Fibroblast of skin of back (primary cell): Measurements from ENCODE around the gene PHLDA2.

ENCODE experiments used
- DNase-seq: peaks from one replicate; pipeline ENCODE4 v3.0.0-alpha.2; 2013

The PHLDA2 gene

DNA sequence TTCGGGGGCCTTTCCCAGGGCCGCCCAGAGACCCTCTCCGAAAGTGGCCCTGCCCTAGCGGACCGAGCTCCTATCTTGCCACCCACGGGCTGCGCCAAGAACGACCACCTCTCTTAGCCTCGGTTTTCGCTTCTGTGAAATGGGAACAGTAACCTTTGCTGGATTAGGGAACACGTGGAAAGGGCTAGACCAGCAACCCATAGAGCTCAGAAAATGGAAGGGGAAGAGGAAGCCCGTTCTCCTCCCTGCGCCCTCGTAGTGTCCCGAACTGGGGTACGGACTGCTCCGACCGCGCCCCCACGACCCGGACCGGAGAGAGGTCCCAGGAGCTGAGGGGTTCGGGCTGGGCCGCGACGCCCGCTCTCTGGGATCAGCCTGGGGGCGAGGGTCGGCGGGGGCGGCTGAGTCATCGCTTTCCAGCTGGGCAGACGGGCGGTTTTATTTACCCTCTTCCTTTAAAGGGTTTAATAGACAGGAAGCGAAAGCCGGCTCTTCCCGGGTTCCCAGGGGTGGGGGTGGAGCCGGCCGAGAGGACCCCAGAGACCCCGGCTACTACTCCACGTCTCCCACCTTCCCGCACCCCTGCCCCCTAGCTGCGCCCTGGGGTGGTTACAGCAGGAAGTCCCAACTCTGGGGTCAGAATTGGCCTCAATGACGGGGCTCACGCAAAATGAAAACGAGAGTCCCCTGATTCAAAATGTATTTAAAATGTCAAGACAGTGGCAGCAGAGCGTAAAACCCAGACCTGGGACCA lies 907 bp upstream of the PHLDA2 start:
- DNase-seq = peak; percentile 77

DNA sequence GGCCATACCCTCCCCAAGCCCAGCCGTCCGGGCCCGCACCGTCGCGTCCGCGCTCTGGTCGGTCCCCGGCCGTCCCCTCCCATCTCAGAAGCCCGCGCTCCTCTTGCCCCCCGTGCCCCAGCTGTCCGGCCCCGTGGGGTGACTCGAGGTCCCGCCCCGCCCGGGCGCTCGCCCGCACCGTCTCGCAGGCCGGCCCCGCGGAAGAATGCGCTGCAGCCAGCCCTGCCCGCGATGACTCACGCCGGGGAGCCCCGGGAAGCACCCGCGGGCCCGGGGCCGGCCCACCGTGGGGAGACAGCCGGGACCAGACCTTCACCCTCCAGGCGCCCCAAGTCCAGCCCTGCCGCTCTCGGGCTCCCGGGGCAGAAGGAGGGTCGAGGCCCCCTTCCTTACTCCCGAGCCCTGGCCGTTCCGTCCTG lies 320 bp upstream of the PHLDA2 start:
- DNase-seq = peak; percentile 85

GRCh38 chr11:2927851-2928604 lies 1.2 kb downstream of the PHLDA2 start:
- peak; percentile 58 for DNase-seq

DNA sequence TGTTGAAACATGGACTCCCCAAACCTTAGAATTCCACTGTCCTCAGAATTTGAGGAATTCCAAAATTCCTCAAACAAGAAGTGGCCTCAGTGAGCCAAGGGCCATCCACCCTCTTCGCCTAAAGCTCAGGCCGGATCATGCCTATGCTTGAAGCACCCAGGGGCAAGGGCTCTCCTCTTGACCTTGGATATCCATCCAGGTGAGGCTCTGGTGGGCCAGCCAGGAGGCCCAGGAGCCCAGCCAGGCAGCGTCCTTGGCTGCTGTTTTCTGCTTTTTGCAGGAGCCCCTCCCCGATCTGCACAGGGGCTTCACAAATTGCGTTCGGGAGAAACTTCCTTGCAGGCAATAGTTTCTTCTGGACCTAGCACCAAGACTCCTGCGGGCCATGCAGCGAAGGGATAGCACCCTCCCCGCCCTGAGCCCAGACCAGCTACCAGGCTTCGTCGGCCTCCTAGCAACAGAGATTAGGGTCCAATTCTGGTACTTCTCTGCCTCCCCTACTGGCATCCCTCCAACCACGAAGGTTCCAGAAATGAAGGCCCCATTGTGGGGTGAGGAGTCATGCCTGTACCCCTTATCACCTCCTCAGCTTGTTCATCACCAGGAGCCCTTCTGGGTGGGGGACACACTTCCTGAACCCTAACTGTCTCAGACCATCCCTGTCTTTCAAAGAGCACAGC lies 2.0 kb downstream of the PHLDA2 start:
- DNase-seq = no peak

- no peak for DNase-seq
Measured at GRCh38 chr11:2926611-2927051, 2.6 kb downstream of the PHLDA2 start.

DNA sequence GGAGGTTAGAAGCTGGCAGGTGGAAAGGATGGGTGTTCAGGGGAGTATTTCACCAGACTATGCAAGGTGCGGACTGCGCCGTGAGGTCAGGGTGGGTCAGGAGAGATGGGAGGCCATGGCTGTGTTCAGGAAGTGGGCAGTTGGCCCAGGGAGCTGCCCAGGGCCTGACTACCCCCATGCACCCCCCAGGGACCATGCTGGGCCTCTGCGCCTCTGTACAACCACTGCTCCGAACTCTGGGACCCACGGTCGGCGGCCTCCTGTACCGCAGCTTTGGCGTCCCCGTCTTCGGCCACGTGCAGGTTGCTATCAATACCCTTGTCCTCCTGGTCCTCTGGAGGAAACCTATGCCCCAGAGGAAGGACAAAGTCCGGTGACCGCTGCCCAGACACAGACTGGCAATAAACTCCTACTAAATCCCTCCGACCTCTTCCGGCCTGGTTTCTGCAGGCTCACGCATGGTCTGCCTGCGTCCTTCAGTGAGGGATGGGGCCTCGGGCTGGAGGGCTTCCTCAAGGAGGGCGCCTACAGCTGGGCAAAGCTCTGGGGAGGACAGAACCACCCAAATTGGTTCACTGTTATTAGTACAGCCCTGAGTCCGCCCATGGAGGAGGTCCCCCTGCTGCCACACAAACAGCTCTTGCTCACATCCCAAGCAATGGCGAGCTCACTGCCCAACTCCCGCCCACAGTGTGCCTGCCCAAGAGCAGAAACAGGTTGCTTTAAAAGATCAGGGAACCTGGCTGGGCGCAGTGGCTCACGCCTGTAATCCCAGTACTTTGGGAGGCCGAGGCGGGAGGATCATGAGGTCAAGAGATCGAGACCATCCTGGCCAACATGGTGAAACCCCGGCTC lies 4.2 kb downstream of the PHLDA2 start:
- DNase-seq = no peak

DNA sequence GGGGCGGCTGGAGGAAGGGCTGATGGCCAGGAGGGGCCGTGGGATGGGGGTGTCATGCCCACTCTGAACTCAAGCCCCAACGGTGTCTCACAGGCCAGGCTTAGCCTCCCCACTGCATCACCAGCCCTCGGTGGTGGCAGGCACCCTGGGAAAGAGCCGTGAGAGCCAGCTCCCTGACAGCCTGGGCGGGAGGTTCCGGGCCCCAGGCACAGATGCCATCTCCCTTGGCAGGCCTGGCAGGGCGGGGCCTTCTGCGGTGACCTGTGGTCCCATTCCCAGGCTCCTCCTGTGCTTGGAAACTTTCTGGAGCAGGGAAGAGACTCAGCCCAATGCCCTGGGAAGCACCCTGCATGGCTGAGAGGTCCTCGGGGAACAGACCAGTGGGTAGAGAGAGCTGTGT lies 4.8 kb downstream of the PHLDA2 start:
- no peak for DNase-seq

- DNase-seq = no peak
Measured at GRCh38 chr11:2923446-2924375, 5.5 kb downstream of the PHLDA2 start.

DNA sequence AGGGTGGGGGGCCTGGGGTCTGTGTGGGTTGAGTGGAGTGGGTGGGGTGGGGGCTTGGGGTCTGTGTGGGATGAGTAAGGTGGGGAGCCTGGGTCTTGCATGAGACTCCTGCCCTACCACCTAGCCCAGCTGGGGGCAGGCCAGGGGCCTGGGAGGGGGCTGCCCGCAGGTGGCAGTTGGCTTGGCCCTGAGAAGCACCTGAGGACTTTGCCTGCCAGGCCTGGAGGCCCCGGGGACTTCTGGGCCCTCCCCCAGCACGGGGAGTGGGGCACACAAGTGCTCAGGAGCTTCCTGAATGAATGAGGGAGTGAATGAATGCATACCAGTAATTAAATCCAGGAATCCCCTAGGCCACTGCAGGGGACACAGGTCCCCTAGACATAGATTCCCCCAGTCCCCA lies 6.6 kb downstream of the PHLDA2 start:
- no peak for DNase-seq

DNA sequence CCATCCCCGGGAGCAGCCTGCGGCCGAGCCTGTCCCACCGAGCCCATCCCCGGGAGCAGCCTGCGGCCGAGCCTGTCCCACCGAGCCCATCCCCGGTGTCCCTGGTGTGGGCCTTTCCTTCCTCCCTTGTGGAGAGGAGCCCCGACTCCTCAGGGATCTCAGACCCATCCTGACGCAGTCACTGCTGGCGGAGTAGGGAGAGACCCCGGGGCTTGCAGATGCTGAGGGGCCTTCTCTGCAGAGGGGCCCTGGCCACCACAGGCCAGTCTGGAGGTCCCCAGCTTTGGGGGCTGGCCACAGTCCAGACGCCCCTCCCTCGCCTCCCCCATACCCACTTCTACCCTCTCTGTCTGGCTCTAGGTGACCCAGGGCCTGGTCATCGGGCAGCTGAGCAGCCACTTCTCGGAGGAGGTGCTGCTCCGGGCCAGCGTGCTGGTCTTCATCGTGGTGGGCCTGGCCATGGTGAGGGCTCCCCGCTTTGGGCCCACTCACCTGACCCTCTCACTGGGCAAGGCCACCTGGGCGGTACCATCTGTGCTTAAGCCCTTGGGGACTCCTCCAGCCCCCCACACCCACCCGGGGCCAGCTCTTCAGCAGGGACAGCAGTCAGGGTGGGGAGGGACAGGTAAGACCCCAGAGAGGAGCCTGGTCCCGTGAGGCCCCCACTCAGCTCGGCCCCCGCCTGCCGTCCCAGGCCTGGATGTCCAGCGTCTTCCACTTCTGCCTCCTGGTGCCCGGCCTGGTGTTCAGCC lies 7.3 kb downstream of the PHLDA2 start:
- DNase-seq = no peak

DNA sequence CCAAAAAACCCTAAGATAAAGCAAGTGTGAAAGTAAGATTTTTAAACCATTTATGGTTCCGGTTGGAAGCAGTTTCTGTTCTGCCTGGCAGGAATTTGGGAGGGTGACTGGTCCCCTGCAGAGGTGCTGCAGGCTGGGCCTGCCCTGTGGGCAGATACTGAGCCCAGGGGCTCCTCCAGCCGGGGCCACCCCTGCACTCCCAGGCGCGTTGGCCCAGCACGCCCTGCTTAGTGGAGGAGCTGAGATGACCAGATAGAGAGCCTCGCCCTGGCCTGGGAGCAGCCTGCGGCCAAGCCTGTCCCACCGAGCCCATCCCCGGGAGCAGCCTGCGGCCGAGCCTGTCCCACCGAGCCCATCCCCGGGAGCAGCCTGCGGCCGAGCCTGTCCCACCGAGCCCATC lies 8.0 kb downstream of the PHLDA2 start:
- no peak for DNase-seq

DNA sequence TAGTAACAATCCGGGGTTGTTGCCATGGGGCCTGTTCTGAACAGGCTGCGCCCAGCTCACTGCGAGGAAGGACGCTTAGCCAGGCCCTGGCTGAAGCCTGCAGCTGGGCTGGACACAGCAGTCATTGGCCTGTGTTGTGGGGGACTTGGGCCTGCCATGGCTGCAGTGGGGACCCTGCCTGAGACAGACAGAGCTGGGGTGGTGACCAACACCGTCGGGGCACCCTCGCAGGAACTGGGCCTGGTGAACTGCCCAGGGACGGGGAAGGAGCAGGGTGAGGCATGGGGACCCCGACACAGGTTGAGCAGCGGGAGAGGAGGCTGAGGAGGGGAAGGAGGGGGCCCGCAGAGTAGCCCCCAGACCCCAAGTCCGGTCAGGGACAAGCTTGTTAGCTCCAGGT lies 8.9 kb downstream of the PHLDA2 start:
- DNase-seq = no peak

DNA sequence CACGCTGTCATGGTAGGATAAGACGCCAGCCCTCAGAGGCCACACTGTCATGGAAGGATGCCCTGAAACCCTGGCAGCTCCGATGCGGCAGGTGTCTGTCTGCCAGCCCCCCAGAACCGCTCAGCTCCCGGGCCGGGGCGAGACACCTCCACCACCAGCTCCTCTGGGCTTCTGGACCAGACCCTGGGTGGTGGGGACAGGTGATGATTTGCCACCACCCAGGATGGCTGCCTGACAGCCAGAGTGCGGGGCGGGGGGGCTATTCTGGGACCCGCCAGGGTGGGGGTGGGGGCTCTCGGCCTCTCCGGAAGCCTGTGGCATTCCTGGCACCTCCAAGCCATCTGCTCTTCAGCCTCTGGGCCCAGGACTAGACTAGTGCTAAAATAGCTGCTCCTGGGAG lies 9.4 kb downstream of the PHLDA2 start:
- no peak for DNase-seq

- no peak for DNase-seq
Measured at GRCh38 chr11:2919188-2919587, 10.0 kb downstream of the PHLDA2 start.

GRCh38 chr11:2917842-2918490 lies 11.3 kb downstream of the PHLDA2 start:
- no peak for DNase-seq

DNA sequence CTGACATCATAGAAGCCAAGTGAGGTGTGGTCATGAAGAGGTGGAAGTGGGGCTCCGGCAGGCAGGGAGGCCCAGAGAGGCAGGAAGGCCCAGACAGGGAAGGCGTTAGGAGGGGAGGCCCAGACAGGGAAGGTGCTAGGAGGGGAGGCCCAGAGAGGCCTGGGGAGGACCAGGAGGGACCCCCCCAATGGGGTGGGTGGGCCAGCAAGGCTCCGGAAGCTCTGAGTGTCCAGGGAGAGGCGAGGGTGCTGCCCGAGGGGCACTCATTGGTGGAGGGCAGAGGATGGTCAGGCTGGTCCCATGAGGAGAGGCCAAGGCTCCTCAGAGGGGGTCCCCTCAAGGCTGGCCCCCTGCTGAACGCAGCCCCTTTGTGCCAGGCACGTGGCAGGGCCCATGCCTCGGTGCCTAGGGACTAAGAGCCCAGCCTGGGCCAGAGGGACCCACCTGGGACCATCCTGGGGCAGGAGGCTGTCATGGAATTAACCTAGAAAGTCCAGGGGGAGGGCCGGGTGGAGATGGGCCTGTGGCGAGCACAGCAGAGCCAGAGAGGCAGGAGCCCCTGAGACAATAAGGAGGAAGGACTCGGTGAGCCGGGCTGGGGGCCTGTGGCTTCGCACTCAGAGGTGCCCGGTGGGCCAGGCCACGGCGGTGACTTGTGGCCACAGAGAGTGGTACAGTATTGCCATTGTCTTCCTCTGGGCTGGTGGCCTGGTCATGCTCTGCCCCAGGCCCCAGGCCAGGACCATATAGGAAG lies 12.2 kb downstream of the PHLDA2 start:
- no peak for DNase-seq

GRCh38 chr11:2916114-2916891 lies 12.9 kb downstream of the PHLDA2 start:
- no peak for DNase-seq

- no peak for DNase-seq
Measured at GRCh38 chr11:2915473-2915872, 13.7 kb downstream of the PHLDA2 start.
